ENCODE measurements around the gene TSR3. TPM values are rescaled to one million over a fixed set of nuclear protein-coding genes. Genes with fewer than 3 reads are reported as not detected.

The TSR3 gene
- 20.1 and 70.0 TPM in 2 replicates for total RNA-seq (2014; rRNA removed; shearing (Covaris generic); ENCODE audit: low replicate concordance)

- Histone ChIP-seq H4K20me1 (ENCODE audit: insufficient read depth, low read depth, low read length) (0 out of 2 replicates have a peak, but pooled peaks cover 7% of the 10 kb centered on the region), H2AFZ (ENCODE audit: low read length) (peak within 1 kb of the TSS; percentile 84; the same call in 1 of the 2 replicates), H3K27me3 (ENCODE audit: low read length) (no peaks in the 10 kb centered on the region), H3K9me3 (ENCODE audit: low read length) (no peaks in the 10 kb centered on the region), H3K27ac (ENCODE audit: low read length) (no peak within 1 kb of the TSS), H3K9ac (ENCODE audit: low read length) (peak within 1 kb of the TSS; percentile 89), H3K4me2 (ENCODE audit: low read depth, low read length, poor library complexity, severe bottlenecking) (peak within 1 kb of the TSS; percentile 98), H3K4me3 (ENCODE audit: low read length) (peak within 1 kb of the TSS; percentile 96), H3K4me1 (ENCODE audit: low read length) (peaks cover 23% of the 10 kb centered on the region), H3K79me2 (ENCODE audit: low read length) (peaks cover 56% of the 10 kb centered on the region), H3K36me3 (ENCODE audit: insufficient read depth, low read length) (no peaks in the 10 kb centered on the region), H3K9me2 (replicated peaks; ENCODE audit: insufficient read depth, low read length) (no peaks in the 10 kb centered on the region)
- peak; percentile 95 for DNase-seq
Measured at GRCh38 chr16:1351582-1352362, at the start of gene TSR3, which contains the start of gene GNPTG. TSS of gene TSR3 (minus strand) at chr16:1351878. CDS start at chr16:1351804, 74 bp downstream. TSS of gene GNPTG (plus strand) at chr16:1351931. CDS start at chr16:1351966, 35 bp downstream.

- Histone ChIP-seq H3K36me3 (ENCODE audit: insufficient read depth, low read length) (no peaks in the 10 kb centered on the region), H3K79me2 (ENCODE audit: low read length) (no peaks in the 10 kb centered on the region; the same call in 1 of the 2 replicates), H3K4me2 (ENCODE audit: low read depth, low read length, poor library complexity, severe bottlenecking) (no peak overlapping the region)
Measured at GRCh38 chr16:1401061-1401757, 49.5 kb upstream of the TSR3 start.

GRCh38 chr16:1398826-1399581 lies 47.3 kb upstream of the TSR3 start:
- Histone ChIP-seq H3K27me3 (ENCODE audit: low read length) (no peaks in the 10 kb centered on the region), H3K4me1 (ENCODE audit: low read length) (no peaks in the 10 kb centered on the region), H3K9ac (ENCODE audit: low read length) (no peak overlapping the region), H3K79me2 (ENCODE audit: low read length) (no peaks in the 10 kb centered on the region), H3K4me3 (ENCODE audit: low read length) (no peak overlapping the region), H3K27ac (ENCODE audit: low read length) (no peak overlapping the region), H3K9me2 (replicated peaks; ENCODE audit: insufficient read depth, low read length) (no peaks in the 10 kb centered on the region), H3K9me3 (ENCODE audit: low read length) (no peaks in the 10 kb centered on the region), H2AFZ (ENCODE audit: low read length) (no peak overlapping the region), H3K4me2 (ENCODE audit: low read depth, low read length, poor library complexity, severe bottlenecking) (no peak overlapping the region), H3K36me3 (ENCODE audit: insufficient read depth, low read length) (no peaks in the 10 kb centered on the region), H4K20me1 (ENCODE audit: insufficient read depth, low read depth, low read length) (no peaks in the 10 kb centered on the region)
- DNase-seq = no peak

More at GRCh38 chr16:1401061-1401757, 49.5 kb upstream of the TSR3 start:
- Histone ChIP-seq H3K4me3 (ENCODE audit: low read length) (no peak overlapping the region), H4K20me1 (ENCODE audit: insufficient read depth, low read depth, low read length) (no peaks in the 10 kb centered on the region), H3K27me3 (ENCODE audit: low read length) (no peaks in the 10 kb centered on the region), H3K9me3 (ENCODE audit: low read length) (no peaks in the 10 kb centered on the region), H3K4me1 (ENCODE audit: low read length) (no peaks in the 10 kb centered on the region), H2AFZ (ENCODE audit: low read length) (no peak overlapping the region), H3K9ac (ENCODE audit: low read length) (no peak overlapping the region), H3K9me2 (replicated peaks; ENCODE audit: insufficient read depth, low read length) (no peaks in the 10 kb centered on the region), H3K27ac (ENCODE audit: low read length) (no peak overlapping the region)
- DNase-seq = no peak

GRCh38 chr16:1398351-1398750 lies 46.7 kb upstream of the TSR3 start:
- H3K9me2 ChIP-seq (replicated peaks; ENCODE audit: insufficient read depth, low read length) = no peaks in the 10 kb centered on the region
- H3K27ac ChIP-seq (ENCODE audit: low read length) = no peak overlapping the region

GRCh38 chr16:1397779-1398178 lies 46.1 kb upstream of the TSR3 start:
- H3K36me3 ChIP-seq (ENCODE audit: insufficient read depth, low read length) = no peaks in the 10 kb centered on the region
- no peaks in the 10 kb centered on the region for H3K9me2 ChIP-seq (replicated peaks; ENCODE audit: insufficient read depth, low read length)
- H3K4me3 ChIP-seq (ENCODE audit: low read length) = no peak overlapping the region
- H3K9ac ChIP-seq (ENCODE audit: low read length) = no peak overlapping the region
- H3K4me1 ChIP-seq (ENCODE audit: low read length) = no peaks in the 10 kb centered on the region
- no peaks in the 10 kb centered on the region for H3K27me3 ChIP-seq (ENCODE audit: low read length)
- H3K79me2 ChIP-seq (ENCODE audit: low read length) = no peaks in the 10 kb centered on the region
- no peak overlapping the region for H2AFZ ChIP-seq (ENCODE audit: low read length)
- H3K9me3 ChIP-seq (ENCODE audit: low read length) = no peaks in the 10 kb centered on the region
- H4K20me1 ChIP-seq (ENCODE audit: insufficient read depth, low read depth, low read length) = no peaks in the 10 kb centered on the region
- H3K4me2 ChIP-seq (ENCODE audit: low read depth, low read length, poor library complexity, severe bottlenecking) = no peak overlapping the region
- H3K27ac ChIP-seq (ENCODE audit: low read length) = no peak overlapping the region
- no peak for DNase-seq

More at GRCh38 chr16:1398351-1398750, 46.7 kb upstream of the TSR3 start:
- Histone ChIP-seq H3K9ac (ENCODE audit: low read length) (no peak overlapping the region), H3K27me3 (ENCODE audit: low read length) (no peaks in the 10 kb centered on the region), H3K9me3 (ENCODE audit: low read length) (no peaks in the 10 kb centered on the region), H2AFZ (ENCODE audit: low read length) (no peak overlapping the region), H3K4me2 (ENCODE audit: low read depth, low read length, poor library complexity, severe bottlenecking) (no peak overlapping the region), H3K36me3 (ENCODE audit: insufficient read depth, low read length) (no peaks in the 10 kb centered on the region), H3K79me2 (ENCODE audit: low read length) (no peaks in the 10 kb centered on the region), H3K4me3 (ENCODE audit: low read length) (no peak overlapping the region), H4K20me1 (ENCODE audit: insufficient read depth, low read depth, low read length) (no peaks in the 10 kb centered on the region), H3K4me1 (ENCODE audit: low read length) (no peaks in the 10 kb centered on the region)
- DNase-seq = no peak

GRCh38 chr16:1395444-1396031 lies 43.9 kb upstream of the TSR3 start:
- no peak for DNase-seq
- H3K79me2 ChIP-seq (ENCODE audit: low read length) = no peaks in the 10 kb centered on the region
- H3K9me2 ChIP-seq (replicated peaks; ENCODE audit: insufficient read depth, low read length) = no peaks in the 10 kb centered on the region
- H3K9ac ChIP-seq (ENCODE audit: low read length) = no peak overlapping the region
- H3K4me2 ChIP-seq (ENCODE audit: low read depth, low read length, poor library complexity, severe bottlenecking) = no peak overlapping the region
- H3K4me3 ChIP-seq (ENCODE audit: low read length) = no peak overlapping the region
- no peaks in the 10 kb centered on the region for H3K4me1 ChIP-seq (ENCODE audit: low read length)
- no peaks in the 10 kb centered on the region for H4K20me1 ChIP-seq (ENCODE audit: insufficient read depth, low read depth, low read length)
- H3K27ac ChIP-seq (ENCODE audit: low read length) = no peak overlapping the region
- H3K9me3 ChIP-seq (ENCODE audit: low read length) = no peaks in the 10 kb centered on the region
- no peak overlapping the region for H2AFZ ChIP-seq (ENCODE audit: low read length)
- H3K27me3 ChIP-seq (ENCODE audit: low read length) = no peaks in the 10 kb centered on the region
- no peaks in the 10 kb centered on the region for H3K36me3 ChIP-seq (ENCODE audit: insufficient read depth, low read length)

- no peaks in the 10 kb centered on the region for H3K36me3 ChIP-seq (ENCODE audit: insufficient read depth, low read length)
- no peaks in the 10 kb centered on the region for H3K4me1 ChIP-seq (ENCODE audit: low read length)
- H3K27ac ChIP-seq (ENCODE audit: low read length) = no peak overlapping the region
- H3K9me2 ChIP-seq (replicated peaks; ENCODE audit: insufficient read depth, low read length) = no peaks in the 10 kb centered on the region
- H4K20me1 ChIP-seq (ENCODE audit: insufficient read depth, low read depth, low read length) = no peaks in the 10 kb centered on the region
- DNase-seq = no peak
- H3K27me3 ChIP-seq (ENCODE audit: low read length) = no peaks in the 10 kb centered on the region
- H3K9me3 ChIP-seq (ENCODE audit: low read length) = no peaks in the 10 kb centered on the region
- no peak overlapping the region for H3K9ac ChIP-seq (ENCODE audit: low read length)
- no peak overlapping the region for H3K4me2 ChIP-seq (ENCODE audit: low read depth, low read length, poor library complexity, severe bottlenecking)
- H3K4me3 ChIP-seq (ENCODE audit: low read length) = no peak overlapping the region
- no peaks in the 10 kb centered on the region for H3K79me2 ChIP-seq (ENCODE audit: low read length)
- no peak overlapping the region for H2AFZ ChIP-seq (ENCODE audit: low read length)
Measured at GRCh38 chr16:1394367-1394951, 42.8 kb upstream of the TSR3 start.
